Measurements from ENCODE around the gene SH3BP2.

The SH3BP2 gene

GRCh38 chr4:2785613-2786012, 7.3 kb upstream of the SH3BP2 start:
- no peaks in the 10 kb centered on the region for H3K36me3 Mint-ChIP-seq
- H3K4me3 Mint-ChIP-seq = no peak overlapping the region
- H3K9me3 Mint-ChIP-seq = no peaks in the 10 kb centered on the region
- peak overlapping the region; percentile 98 for H3K27ac Mint-ChIP-seq
- H3K27me3 Mint-ChIP-seq = no peaks in the 10 kb centered on the region
- peaks cover 48% of the 10 kb centered on the region for H3K4me1 Mint-ChIP-seq

- H3K36me3 Mint-ChIP-seq = no peaks in the 10 kb centered on the region
- peak overlapping the region; percentile 33 for H3K4me3 Mint-ChIP-seq
- peaks cover 50% of the 10 kb centered on the region for H3K4me1 Mint-ChIP-seq
- no peaks in the 10 kb centered on the region for H3K27me3 Mint-ChIP-seq
- H3K27ac Mint-ChIP-seq = peak overlapping the region; percentile 98
- no peaks in the 10 kb centered on the region for H3K9me3 Mint-ChIP-seq
Observed at GRCh38 chr4:2786152-2786671, 6.7 kb upstream of the SH3BP2 start.

GRCh38 chr4:2786794-2787229, 6.1 kb upstream of the SH3BP2 start:
- Mint-ChIP-seq H3K4me3 (peak overlapping the region; percentile 15), H3K36me3 (no peaks in the 10 kb centered on the region), H3K4me1 (peaks cover 50% of the 10 kb centered on the region), H3K27ac (peak overlapping the region; percentile 98), H3K27me3 (no peaks in the 10 kb centered on the region), H3K9me3 (no peaks in the 10 kb centered on the region)

GRCh38 chr4:2787230-2788100, 5.4 kb upstream of the SH3BP2 start:
- Mint-ChIP-seq H3K27ac (peak overlapping the region; percentile 89), H3K4me1 (peaks cover 50% of the 10 kb centered on the region), H3K4me3 (peak overlapping the region; percentile 47), H3K36me3 (no peaks in the 10 kb centered on the region), H3K27me3 (no peaks in the 10 kb centered on the region), H3K9me3 (no peaks in the 10 kb centered on the region)

- H3K4me1 Mint-ChIP-seq = peaks cover 50% of the 10 kb centered on the region
- no peaks in the 10 kb centered on the region for H3K36me3 Mint-ChIP-seq
- H3K27ac Mint-ChIP-seq = peak overlapping the region; percentile 65
- no peak overlapping the region for H3K4me3 Mint-ChIP-seq
- H3K9me3 Mint-ChIP-seq = no peaks in the 10 kb centered on the region
- H3K27me3 Mint-ChIP-seq = no peaks in the 10 kb centered on the region
Observed at GRCh38 chr4:2788101-2788500, 4.8 kb upstream of the SH3BP2 start.

- H3K27ac Mint-ChIP-seq = no peak overlapping the region
- peaks cover 51% of the 10 kb centered on the region for H3K4me1 Mint-ChIP-seq
- no peaks in the 10 kb centered on the region for H3K9me3 Mint-ChIP-seq
- H3K4me3 Mint-ChIP-seq = no peak overlapping the region
- H3K27me3 Mint-ChIP-seq = no peaks in the 10 kb centered on the region
- no peaks in the 10 kb centered on the region for H3K36me3 Mint-ChIP-seq
Observed at GRCh38 chr4:2788532-2789103, 4.3 kb upstream of the SH3BP2 start.

GRCh38 chr4:2789351-2789750, 3.5 kb upstream of the SH3BP2 start:
- peaks cover 52% of the 10 kb centered on the region for H3K4me1 Mint-ChIP-seq
- H3K4me3 Mint-ChIP-seq = no peak overlapping the region
- no peaks in the 10 kb centered on the region for H3K9me3 Mint-ChIP-seq
- H3K27me3 Mint-ChIP-seq = no peaks in the 10 kb centered on the region
- peak overlapping the region; percentile 89 for H3K27ac Mint-ChIP-seq
- H3K36me3 Mint-ChIP-seq = no peaks in the 10 kb centered on the region

GRCh38 chr4:2789793-2790582, 2.9 kb upstream of the SH3BP2 start:
- no peak overlapping the region for H3K4me3 Mint-ChIP-seq
- no peak overlapping the region for H3K27ac Mint-ChIP-seq
- H3K36me3 Mint-ChIP-seq = no peaks in the 10 kb centered on the region
- H3K9me3 Mint-ChIP-seq = no peaks in the 10 kb centered on the region
- H3K27me3 Mint-ChIP-seq = no peaks in the 10 kb centered on the region
- H3K4me1 Mint-ChIP-seq = peaks cover 59% of the 10 kb centered on the region

GRCh38 chr4:2790583-2791517, 2.0 kb upstream of the SH3BP2 start:
- H3K36me3 Mint-ChIP-seq = no peaks in the 10 kb centered on the region
- peak overlapping the region; percentile 24 for H3K27ac Mint-ChIP-seq
- H3K4me1 Mint-ChIP-seq = peaks cover 60% of the 10 kb centered on the region
- no peaks in the 10 kb centered on the region for H3K9me3 Mint-ChIP-seq
- H3K4me3 Mint-ChIP-seq = no peak overlapping the region
- no peaks in the 10 kb centered on the region for H3K27me3 Mint-ChIP-seq

- H3K27ac Mint-ChIP-seq = peak overlapping the region; percentile 51
- H3K4me3 Mint-ChIP-seq = peak overlapping the region; percentile 36
- H3K27me3 Mint-ChIP-seq = no peaks in the 10 kb centered on the region
- H3K36me3 Mint-ChIP-seq = no peaks in the 10 kb centered on the region
- H3K4me1 Mint-ChIP-seq = peaks cover 57% of the 10 kb centered on the region
- H3K9me3 Mint-ChIP-seq = no peaks in the 10 kb centered on the region
Observed at GRCh38 chr4:2791518-2792395, 1.1 kb upstream of the SH3BP2 start.

GRCh38 chr4:2792396-2792710, 532 bp upstream of the SH3BP2 start:
- Mint-ChIP-seq H3K4me1 (peaks cover 51% of the 10 kb centered on the region), H3K36me3 (no peaks in the 10 kb centered on the region), H3K9me3 (no peaks in the 10 kb centered on the region), H3K4me3 (peak overlapping the region; percentile 36), H3K27me3 (no peaks in the 10 kb centered on the region), H3K27ac (no peak overlapping the region)

- Mint-ChIP-seq H3K4me1 (peaks cover 55% of the 10 kb centered on the region), H3K27ac (peak overlapping the region; percentile 97), H3K9me3 (no peaks in the 10 kb centered on the region), H3K36me3 (no peaks in the 10 kb centered on the region), H3K27me3 (no peaks in the 10 kb centered on the region), H3K4me3 (peak overlapping the region; percentile 92)
Observed at GRCh38 chr4:2793586-2794485, 951 bp downstream of the SH3BP2 start.

- no peaks in the 10 kb centered on the region for H3K36me3 Mint-ChIP-seq
- H3K4me3 Mint-ChIP-seq = peak overlapping the region; percentile 92
- H3K9me3 Mint-ChIP-seq = no peaks in the 10 kb centered on the region
- peak overlapping the region; percentile 41 for H3K27ac Mint-ChIP-seq
- peaks cover 51% of the 10 kb centered on the region for H3K4me1 Mint-ChIP-seq
- no peaks in the 10 kb centered on the region for H3K27me3 Mint-ChIP-seq
Observed at GRCh38 chr4:2794486-2795299, 1.8 kb downstream of the SH3BP2 start.

Measured in activated naive CD4-positive, alpha-beta T cell treated with anti-CD3 and anti-CD28 coated beads, Interleukin-2, amount 50 U/mL, for 24 hours (primary cell).